ENCODE measurements around the gene MID1. TPM values are rescaled to one million over a fixed set of nuclear protein-coding genes. Genes with fewer than 3 reads are reported as not detected.

MID1 gene
- polyA plus RNA-seq, 3 donors, result 0.05 to 0.10 TPM; not detected in 1

- Histone ChIP-seq H3K27me3 (ENCODE audit: control insufficient read depth in 2 of 2, insufficient read depth in 2 of 2, low read length in 2 of 2) (no peaks in the 10 kb centered on the region), H3K36me3 (replicated peaks in 1 of 2; ENCODE audit: control insufficient read depth in 1 of 2, insufficient read depth in 2 of 2, low read length in 2 of 2) (no peaks in the 10 kb centered on the region), H4K20me1 (ENCODE audit: insufficient read depth, low read length) (no peaks in the 10 kb centered on the region), H3K4me3 (replicated peaks in 1 of 3; ENCODE audit: low read depth in 2 of 3, low read length in 3 of 3) (no peak overlapping the region), H3K9ac (ENCODE audit: insufficient read depth, low read length, poor library complexity, severe bottlenecking) (no peak overlapping the region), H3K4me1 (ENCODE audit: control insufficient read depth in 1 of 2, insufficient read depth in 2 of 2, low read length in 2 of 2) (no peaks in the 10 kb centered on the region), H2AFZ (ENCODE audit: insufficient read depth, low read depth, low read length, poor library complexity, severe bottlenecking) (no peak overlapping the region), H3K4me2 (replicated peaks; ENCODE audit: extremely low read depth, low read length, poor library complexity, severe bottlenecking) (no peak overlapping the region), H3K79me2 (ENCODE audit: insufficient read depth, low read length) (no peaks in the 10 kb centered on the region), H3K27ac (ENCODE audit: low read depth in 1 of 2, low read length in 2 of 2) (no peak overlapping the region), H3K9me3 (replicated peaks in 1 of 2; ENCODE audit: control insufficient read depth in 1 of 2, insufficient read depth in 1 of 2, low read length in 2 of 2) (no peaks in the 10 kb centered on the region)
- Mint-ChIP-seq H3K9me3 (no peaks in the 10 kb centered on the region), H3K27ac (no peak overlapping the region), H3K4me1 (no peaks in the 10 kb centered on the region), H3K4me3 (no peak overlapping the region), H3K27me3 (ENCODE audit: low read depth in 3 of 3) (peaks cover 0 to 2% (median 2%) of the 10 kb centered on the region in 3 donors), H3K36me3 (no peaks in the 10 kb centered on the region)
- 93% methylated on average over 3 of the region's 7 CpGs for WGBS (ENCODE audit: insufficient coverage)
- DNase-seq, result no peak
- intact Hi-C loops (cut with micrococcal nuclease), result no loop called here
- TF ChIP-seq, protein P1, sequence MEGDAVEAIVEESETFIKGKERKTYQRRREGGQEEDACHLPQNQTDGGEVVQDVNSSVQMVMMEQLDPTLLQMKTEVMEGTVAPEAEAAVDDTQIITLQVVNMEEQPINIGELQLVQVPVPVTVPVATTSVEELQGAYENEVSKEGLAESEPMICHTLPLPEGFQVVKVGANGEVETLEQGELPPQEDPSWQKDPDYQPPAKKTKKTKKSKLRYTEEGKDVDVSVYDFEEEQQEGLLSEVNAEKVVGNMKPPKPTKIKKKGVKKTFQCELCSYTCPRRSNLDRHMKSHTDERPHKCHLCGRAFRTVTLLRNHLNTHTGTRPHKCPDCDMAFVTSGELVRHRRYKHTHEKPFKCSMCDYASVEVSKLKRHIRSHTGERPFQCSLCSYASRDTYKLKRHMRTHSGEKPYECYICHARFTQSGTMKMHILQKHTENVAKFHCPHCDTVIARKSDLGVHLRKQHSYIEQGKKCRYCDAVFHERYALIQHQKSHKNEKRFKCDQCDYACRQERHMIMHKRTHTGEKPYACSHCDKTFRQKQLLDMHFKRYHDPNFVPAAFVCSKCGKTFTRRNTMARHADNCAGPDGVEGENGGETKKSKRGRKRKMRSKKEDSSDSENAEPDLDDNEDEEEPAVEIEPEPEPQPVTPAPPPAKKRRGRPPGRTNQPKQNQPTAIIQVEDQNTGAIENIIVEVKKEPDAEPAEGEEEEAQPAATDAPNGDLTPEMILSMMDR (IDR thresholded peaks at IDR 0.05), result no peak
Observed at GRCh38 chrX:10631416-10632145, 11.2 kb upstream of the MID1 start.

DNA sequence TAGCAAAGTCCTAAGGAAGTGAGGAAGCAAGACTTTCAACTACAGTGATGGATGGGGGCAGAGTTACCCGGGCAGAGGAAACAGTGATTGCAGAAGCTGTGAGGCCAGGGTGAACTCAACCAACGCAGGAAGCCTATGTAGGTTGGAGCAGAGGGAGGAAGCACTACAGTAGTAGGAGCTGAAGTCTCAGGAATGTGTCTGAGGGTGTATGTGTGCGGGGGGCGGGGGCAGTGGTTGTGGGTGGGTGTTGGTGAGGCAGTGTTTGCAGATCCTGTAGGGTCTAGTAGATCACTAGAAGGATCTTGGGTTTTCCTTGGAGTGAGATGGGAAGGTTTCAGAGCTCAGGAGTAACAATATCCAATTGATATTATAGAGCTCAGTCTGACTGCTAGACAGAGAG lies 9.9 kb upstream of the MID1 start:
- Mint-ChIP-seq H3K4me1 (no peaks in the 10 kb centered on the region), H3K27ac (no peak overlapping the region), H3K36me3 (no peaks in the 10 kb centered on the region), H3K9me3 (no peaks in the 10 kb centered on the region), H3K4me3 (no peak overlapping the region), H3K27me3 (ENCODE audit: low read depth in 3 of 3) (peaks cover 0 to 2% (median 2%) of the 10 kb centered on the region in 3 donors)
- Histone ChIP-seq H3K79me2 (ENCODE audit: insufficient read depth, low read length) (no peaks in the 10 kb centered on the region), H2AFZ (ENCODE audit: insufficient read depth, low read depth, low read length, poor library complexity, severe bottlenecking) (no peak overlapping the region), H3K4me3 (replicated peaks in 1 of 3; ENCODE audit: low read depth in 2 of 3, low read length in 3 of 3) (no peak overlapping the region), H3K4me1 (ENCODE audit: control insufficient read depth in 1 of 2, insufficient read depth in 2 of 2, low read length in 2 of 2) (no peaks in the 10 kb centered on the region), H3K4me2 (replicated peaks; ENCODE audit: extremely low read depth, low read length, poor library complexity, severe bottlenecking) (no peak overlapping the region), H3K36me3 (replicated peaks in 1 of 2; ENCODE audit: control insufficient read depth in 1 of 2, insufficient read depth in 2 of 2, low read length in 2 of 2) (no peaks in the 10 kb centered on the region), H3K27ac (ENCODE audit: low read depth in 1 of 2, low read length in 2 of 2) (no peak overlapping the region), H4K20me1 (ENCODE audit: insufficient read depth, low read length) (no peaks in the 10 kb centered on the region), H3K9ac (ENCODE audit: insufficient read depth, low read length, poor library complexity, severe bottlenecking) (no peak overlapping the region), H3K27me3 (ENCODE audit: control insufficient read depth in 2 of 2, insufficient read depth in 2 of 2, low read length in 2 of 2) (no peaks in the 10 kb centered on the region), H3K9me3 (replicated peaks in 1 of 2; ENCODE audit: control insufficient read depth in 1 of 2, insufficient read depth in 1 of 2, low read length in 2 of 2) (no peaks in the 10 kb centered on the region)
- no peak for DNase-seq
- intact Hi-C loops (cut with micrococcal nuclease), result no loop called here
- WGBS (ENCODE audit: insufficient coverage), result 6% methylated on average over 2 of the region's 4 CpGs
- TF ChIP-seq, protein P1 (IDR thresholded peaks at IDR 0.05), result no peak
